A549 (cell line): Measurements from ENCODE around the gene POLR2F. TPM values are rescaled to one million over a fixed set of nuclear protein-coding genes. Genes with fewer than 3 reads are reported as not detected.

Source experiments
- ATAC-seq, 2 experiments: fragments of 200-7000 bp in 1 of 2; fragments of >200 bp in 1 of 2; cut with Nextera tagmentation in 1 of 2; cut with Tn5 transposase in 1 of 2; 3 replicates each; pipeline versions ENCODE4 v1.8.0 to v1.9.1; 2018 to 2020; ENCODE audit warnings: mild to moderate bottlenecking in 1 of 2, moderate library complexity in 1 of 2
- CTCF ChIA-PET: fragments of 300-600 bp; sonication (Branson Sonifier 250); formaldehyde crosslinking; extraction: SDS; loops from one replicate; lab custom pipeline; 2021; ENCODE audit warnings: antibody characterized with exemption, inconsistent platforms; lab: Yijun Ruan, JAX
- POLR2A ChIA-PET: fragments of 350-600 bp; formaldehyde crosslinking; extraction: SDS; loops from one replicate; lab custom pipeline; 2021; ENCODE audit warnings: antibody characterized with exemption, inconsistent platforms; lab: Yijun Ruan, JAX
- DNase-seq, 2 experiments: peaks; one replicate each; pipeline versions ENCODE4 v3.0.0 to v3.0.0-alpha.2; 2011 to 2016; ENCODE audit warnings: low read depth in 1 of 2, low spot score in 1 of 2
- FAIRE-seq: peaks from 2 replicates; lab custom pipeline; 2011; peaks lifted over from hg19 to GRCh38; lab: Jason Lieb, UNC
- H3K27ac ChIP-seq, 2 experiments: fragments of >200 bp; sonication (Bioruptor Twin); formaldehyde crosslinking; 3 replicates each; pipeline ENCODE4 v1.5.1; 2016 to 2017
- H3K4me1 ChIP-seq: fragments of >200 bp; sonication (Bioruptor Twin); formaldehyde crosslinking; 3 replicates; pipeline ENCODE4 v1.6.1; 2016
- H3K4me2 ChIP-seq: fragments of >200 bp; sonication (Bioruptor Twin); formaldehyde crosslinking; 3 replicates; pipeline ENCODE4 v1.6.1; 2016
- H3K4me3 ChIP-seq: fragments of >200 bp; sonication (Bioruptor Twin); formaldehyde crosslinking; 3 replicates; pipeline ENCODE4 v1.5.1; 2016
- H3K9me3 ChIP-seq: fragments of >200 bp; sonication (Bioruptor Twin); formaldehyde crosslinking; 3 replicates; pipeline ENCODE4 v1.6.1; 2016
- CEBPB ChIP-seq, 2 experiments: fragments of >200 bp in 1 of 2; sonication (Bioruptor Twin) in 1 of 2; formaldehyde crosslinking in 1 of 2; IDR thresholded peaks; 2 replicates each; pipeline ENCODE4 v1.6.1; 2012 to 2016
- CHD2 ChIP-seq: fragments of 150-350 bp; IDR thresholded peaks from 2 replicates; pipeline ENCODE4 v1.6.1; 2014; ENCODE audit warnings: low read length; ENCODE audit not compliant: partially characterized antibody
- CHD4 ChIP-seq: fragments of 200-600 bp; sonication (generic); IDR thresholded peaks from 2 replicates; pipeline ENCODE4 v1.6.1; 2016; ENCODE audit warnings: antibody characterized with exemption, mild to moderate bottlenecking, borderline replicate concordance
- EHF ChIP-seq: fragments of 250-450 bp; sonication (Bioruptor Pico); IDR thresholded peaks from 2 replicates; pipeline ENCODE4 v1.5.0; 2020; ENCODE audit warnings: mild to moderate bottlenecking
- FOSL2 ChIP-seq, 2 experiments: fragments of 450-650 bp in 1 of 2; fragments of >200 bp in 1 of 2; sonication (Bioruptor Twin) in 1 of 2; formaldehyde crosslinking; IDR thresholded peaks; 2 replicates each; pipeline versions ENCODE4 v1.5.0 to v1.6.1; 2016 to 2020; ENCODE audit warnings: mild to moderate bottlenecking in 1 of 2, moderate library complexity in 1 of 2
- FOXS1 ChIP-seq: fragments of 250-450 bp; sonication (Bioruptor Pico); IDR thresholded peaks from 2 replicates; pipeline ENCODE4 v1.5.0; 2020; ENCODE audit warnings: mild to moderate bottlenecking, moderate library complexity
- HEYL ChIP-seq: fragments of 250-450 bp; sonication (Bioruptor Pico); IDR thresholded peaks from 2 replicates; pipeline ENCODE4 v1.8.0; 2021; ENCODE audit warnings: mild to moderate bottlenecking, moderate library complexity
- HOXB13 ChIP-seq: fragments of 250-450 bp; sonication (Bioruptor Pico); IDR thresholded peaks from 2 replicates; pipeline ENCODE4 v1.5.0; 2020; ENCODE audit warnings: low read depth, mild to moderate bottlenecking, moderate library complexity
- JUN ChIP-seq, 2 experiments: fragments of >200 bp; sonication (Bioruptor Twin); formaldehyde crosslinking; IDR thresholded peaks; 2 replicates in 1 of 2; 3 replicates in 1 of 2; pipeline ENCODE4 v1.6.1; 2016 to 2017
- MAZ ChIP-seq: fragments of 150-350 bp; IDR thresholded peaks from 2 replicates; pipeline ENCODE4 v1.6.1; 2014; ENCODE audit warnings: antibody characterized with exemption, low read depth, low read length, borderline replicate concordance
- NFE2L2 ChIP-seq: fragments of 150-350 bp; conservative IDR thresholded peaks from 2 replicates; pipeline ENCODE4 v1.6.1; 2014; ENCODE audit warnings: low read length
- NR3C1 ChIP-seq: fragments of >200 bp; sonication (Bioruptor Twin); formaldehyde crosslinking; IDR thresholded peaks from 3 replicates; pipeline ENCODE4 v1.6.1; 2017
- PHF8 ChIP-seq: fragments of 200-600 bp; sonication (generic); IDR thresholded peaks from 2 replicates; pipeline ENCODE4 v1.6.1; 2016; ENCODE audit warnings: low read depth, mild to moderate bottlenecking, antibody characterized with exemption, moderate library complexity, borderline replicate concordance
- RAD21 ChIP-seq, 2 experiments: fragments of >200 bp in 1 of 2; sonication (Bioruptor Twin) in 1 of 2; formaldehyde crosslinking in 1 of 2; IDR thresholded peaks in 1 of 2; conservative IDR thresholded peaks in 1 of 2; 2 replicates in 1 of 2; 3 replicates in 1 of 2; pipeline ENCODE4 v1.6.1; 2012 to 2018; ENCODE audit warnings: inconsistent platforms in 1 of 2
- RCOR1 ChIP-seq: fragments of 150-350 bp; IDR thresholded peaks from 2 replicates; pipeline ENCODE4 v1.6.1; 2014; ENCODE audit warnings: antibody characterized with exemption, low read length, low read depth
- SMC3 ChIP-seq: fragments of >200 bp; sonication (Bioruptor Twin); formaldehyde crosslinking; IDR thresholded peaks from 3 replicates; pipeline ENCODE4 v1.6.1; 2018; ENCODE audit warnings: inconsistent platforms
- TFCP2L1 ChIP-seq: fragments of 250-450 bp; sonication (Bioruptor Pico); IDR thresholded peaks from 2 replicates; pipeline ENCODE4 v1.5.0; 2021; ENCODE audit warnings: mild to moderate bottlenecking
- ZFP36 ChIP-seq: fragments of 450-650 bp; IDR thresholded peaks from 2 replicates; pipeline ENCODE4 v1.6.1; 2014; ENCODE audit warnings: borderline replicate concordance; ENCODE audit not compliant: partially characterized antibody
- ZSCAN20 ChIP-seq: fragments of 250-450 bp; sonication (Bioruptor Pico); IDR thresholded peaks from 2 replicates; pipeline ENCODE4 v1.8.0; 2022; ENCODE audit warnings: mild to moderate bottlenecking, moderate library complexity
- WGBS: methylation state at CpG from one replicate; pipeline ENCODE4 v1.1.6; 2017; ENCODE audit errors: missing lambda C conversion rate; 5-methylcytosine and 5-hydroxymethylcytosine counted together
- polyA plus RNA-seq, 4 experiments: library from polyadenylated mRNA; depleted of rRNA in 3 of 4; stranded (reverse); fragments of >200 nt; fragmentation: RNase III in 1 of 4; extraction: RNeasy Plus Mini Kit Qiagen cat#74134 plus additional on column Dnase treatment in 1 of 4; gene quantifications; 2 replicates in 3 of 4; 3 replicates in 1 of 4; pipeline ENCODE4 v1.2.3, GENCODE V29; 2011 to 2017
- TF ChIP-seq, protein P1 (sequence below): fragments of >200 bp; sonication (Bioruptor Twin); formaldehyde crosslinking; IDR thresholded peaks from 3 replicates; pipeline ENCODE4 v1.6.1; 2016
- TF ChIP-seq, protein P2 (sequence below): fragments of 250-450 bp; sonication (Bioruptor Pico); IDR thresholded peaks from 2 replicates; pipeline ENCODE4 v1.5.0; 2020; ENCODE audit warnings: low read depth, mild to moderate bottlenecking, moderate library complexity
- TF ChIP-seq, protein P3 (sequence below): IDR thresholded peaks from 2 replicates; pipeline ENCODE4 v1.6.1; 2012; ENCODE audit warnings: low read depth, borderline replicate concordance

Gene POLR2F
- polyA plus RNA-seq, 2 of the 4 experiments (the other 2 are of a cell fraction), result 90.0 to 183 TPM

DNA sequence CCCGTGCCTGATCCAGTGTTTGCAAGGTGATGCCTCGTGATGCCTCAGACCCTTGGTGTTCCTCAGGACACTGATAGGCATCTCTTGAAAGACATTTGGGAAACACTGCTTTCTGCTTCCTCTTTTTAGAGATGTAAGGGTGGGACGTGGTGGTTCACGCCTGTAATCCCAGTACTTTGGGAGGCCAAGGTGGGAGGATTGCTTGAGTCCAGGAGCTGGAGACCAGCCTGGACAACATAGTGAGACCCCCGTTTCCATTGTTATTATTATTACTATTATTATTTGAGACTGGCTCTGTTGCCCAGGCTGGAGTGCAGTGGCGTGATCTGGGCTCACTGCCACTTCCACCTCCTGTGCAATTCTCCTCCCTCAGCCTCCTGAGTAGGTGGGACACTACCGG is 37.4 kb downstream of the POLR2F start:
- Histone ChIP-seq H3K4me2 (no peak overlapping the region), H3K4me3 (no peak overlapping the region), H3K27ac (no peak overlapping the region), H3K9me3 (no peaks in the 10 kb centered on the region), H3K4me1 (no peaks in the 10 kb centered on the region)
- TF ChIP-seq NR3C1 (no peak), HEYL (CRISPR knock-in tag) (no peak), PHF8 (no peak), ZSCAN20 (CRISPR knock-in tag) (no peak), CHD2 (no peak)
- WGBS, result 68% methylated on average over 7 of the region's 7 CpGs
- DNase-seq (no peak), ATAC-seq (no peak), FAIRE-seq (no peak)
- ChIA-PET POLR2A (no interaction called here), CTCF (no interaction called here)

DNA sequence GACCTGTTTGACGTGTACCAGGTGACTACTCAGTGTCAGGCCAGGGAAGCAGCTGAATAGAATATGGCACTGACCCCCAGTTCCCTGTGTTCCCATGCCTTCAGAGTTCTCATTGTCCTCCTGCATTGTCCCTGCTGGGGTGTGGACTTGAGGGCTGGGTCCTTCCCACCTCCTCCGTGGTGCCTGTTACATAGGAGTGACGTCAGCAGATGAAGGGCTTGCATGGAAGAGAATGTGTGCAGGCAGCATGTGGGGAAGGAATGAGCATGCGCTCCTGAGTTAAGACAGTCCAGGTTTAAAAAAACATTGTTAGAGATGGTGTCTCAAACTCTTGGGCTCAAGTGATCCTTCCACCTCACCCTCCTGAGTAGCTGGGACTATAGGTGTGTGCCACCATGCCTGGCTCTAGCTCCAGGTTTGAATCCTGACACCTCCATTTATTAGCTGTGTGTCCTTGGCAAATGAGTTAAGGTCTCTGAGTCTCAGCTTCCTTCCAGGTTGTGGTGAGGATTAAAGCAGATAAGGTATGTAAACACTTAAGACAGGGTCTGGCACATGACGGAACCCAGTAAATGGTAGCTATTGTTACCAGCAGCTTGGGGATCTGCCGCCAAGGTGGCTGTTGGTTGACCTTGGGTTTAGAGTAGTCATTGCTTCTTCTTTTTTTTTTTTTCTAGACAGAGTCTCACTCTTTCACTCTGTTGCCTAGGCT is 38.4 kb downstream of the POLR2F start:
- no peaks in the 10 kb centered on the region for H3K4me1 ChIP-seq
- no peak for TF ChIP-seq HOXB13 (CRISPR knock-in tag)
- no peak for TF ChIP-seq EHF
- no peak for TF ChIP-seq FOXS1 (CRISPR knock-in tag)
- TF ChIP-seq SMC3, result no peak
- TF ChIP-seq RCOR1, result no peak
- TF ChIP-seq, protein P1, sequence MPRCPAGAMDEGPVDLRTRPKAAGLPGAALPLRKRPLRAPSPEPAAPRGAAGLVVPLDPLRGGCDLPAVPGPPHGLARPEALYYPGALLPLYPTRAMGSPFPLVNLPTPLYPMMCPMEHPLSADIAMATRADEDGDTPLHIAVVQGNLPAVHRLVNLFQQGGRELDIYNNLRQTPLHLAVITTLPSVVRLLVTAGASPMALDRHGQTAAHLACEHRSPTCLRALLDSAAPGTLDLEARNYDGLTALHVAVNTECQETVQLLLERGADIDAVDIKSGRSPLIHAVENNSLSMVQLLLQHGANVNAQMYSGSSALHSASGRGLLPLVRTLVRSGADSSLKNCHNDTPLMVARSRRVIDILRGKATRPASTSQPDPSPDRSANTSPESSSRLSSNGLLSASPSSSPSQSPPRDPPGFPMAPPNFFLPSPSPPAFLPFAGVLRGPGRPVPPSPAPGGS, result no peak
- no peak overlapping the region for H3K4me2 ChIP-seq
- POLR2A ChIA-PET, result no interaction called here
- DNase-seq (peak in 1 of 2 experiments; percentile 13), FAIRE-seq (no peak), ATAC-seq (no peak)
- no peak overlapping the region for H3K4me3 ChIP-seq
- H3K27ac ChIP-seq, result no peak overlapping the region
- 65% methylated on average over 5 of the region's 6 CpGs for WGBS
- CTCF ChIA-PET, result interaction anchor here (0.5 kb wide), 1 partner anchor 1138 kb away, joined by 3 read pairs; no protein-coding TSS in a partner anchor
- H3K9me3 ChIP-seq, result no peaks in the 10 kb centered on the region

DNA sequence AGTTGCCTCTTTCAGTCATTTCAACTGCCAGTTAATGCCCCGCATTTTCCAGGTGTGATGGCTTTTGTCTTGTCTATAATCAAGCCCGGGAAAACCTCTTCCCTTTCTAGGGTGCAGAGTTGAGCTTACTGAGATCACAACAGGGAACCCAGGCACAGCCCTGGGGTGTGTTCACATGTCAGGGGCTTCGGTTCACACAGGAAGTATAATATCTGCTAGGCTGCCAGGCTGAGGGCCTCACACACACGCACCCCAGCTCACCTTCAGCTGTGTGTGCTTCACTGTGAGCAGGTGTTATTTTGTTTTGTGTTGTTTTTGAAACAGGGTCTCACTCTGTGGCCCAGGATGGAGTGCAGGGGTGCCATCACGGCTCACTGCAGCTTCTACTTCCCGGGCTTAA is 40.5 kb downstream of the POLR2F start:
- ChIA-PET POLR2A (no interaction called here), CTCF (interaction anchor here (0.7 to 1.6 kb wide), 5 partner anchors 9 to 35 kb away, joined by 3 to 4 read pairs (median 3); partner anchors contain the start of gene SOX10)
- ATAC-seq, result no peak

More for the DNA sequence above, 40.5 kb downstream of the POLR2F start:
- FAIRE-seq (no peak), DNase-seq (no peak)
- Histone ChIP-seq H3K4me3 (no peak overlapping the region), H3K9me3 (no peaks in the 10 kb centered on the region), H3K27ac (no peak overlapping the region), H3K4me1 (no peaks in the 10 kb centered on the region; the same call in 2 of the 3 replicates), H3K4me2 (no peak overlapping the region)
- 85% methylated on average over 6 of the region's 6 CpGs for WGBS
- TF ChIP-seq ZFP36, result no peak
- TF ChIP-seq CEBPB (IDR thresholded peaks at IDR 0.05), result no peak
- TF ChIP-seq EHF, result no peak
- no peak for TF ChIP-seq MAZ
- TF ChIP-seq, protein P2, sequence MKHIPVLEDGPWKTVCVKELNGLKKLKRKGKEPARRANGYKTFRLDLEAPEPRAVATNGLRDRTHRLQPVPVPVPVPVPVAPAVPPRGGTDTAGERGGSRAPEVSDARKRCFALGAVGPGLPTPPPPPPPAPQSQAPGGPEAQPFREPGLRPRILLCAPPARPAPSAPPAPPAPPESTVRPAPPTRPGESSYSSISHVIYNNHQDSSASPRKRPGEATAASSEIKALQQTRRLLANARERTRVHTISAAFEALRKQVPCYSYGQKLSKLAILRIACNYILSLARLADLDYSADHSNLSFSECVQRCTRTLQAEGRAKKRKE (CRISPR knock-in tag), result no peak
- TF ChIP-seq FOSL2 (IDR thresholded peaks at IDR 0.05), result no peak
- no peak for TF ChIP-seq FOSL2 (CRISPR knock-in tag; IDR thresholded peaks at IDR 0.05)
- TF ChIP-seq JUN (IDR thresholded peaks at IDR 0.05), result no peak
- TF ChIP-seq CHD4, result no peak
- no peak for TF ChIP-seq NFE2L2
- TF ChIP-seq RAD21 (conservative IDR thresholded peaks at IDR 0.05 in 1 of 2, IDR thresholded peaks at IDR 0.05 in 1 of 2), result no peak
- TF ChIP-seq TFCP2L1 (CRISPR knock-in tag), result no peak
- TF ChIP-seq, protein P3, sequence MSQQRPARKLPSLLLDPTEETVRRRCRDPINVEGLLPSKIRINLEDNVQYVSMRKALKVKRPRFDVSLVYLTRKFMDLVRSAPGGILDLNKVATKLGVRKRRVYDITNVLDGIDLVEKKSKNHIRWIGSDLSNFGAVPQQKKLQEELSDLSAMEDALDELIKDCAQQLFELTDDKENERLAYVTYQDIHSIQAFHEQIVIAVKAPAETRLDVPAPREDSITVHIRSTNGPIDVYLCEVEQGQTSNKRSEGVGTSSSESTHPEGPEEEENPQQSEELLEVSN, result no peak
- TF ChIP-seq PHF8, result no peak
